Fibroblast of skin of left quadriceps (primary cell): Measurements from ENCODE around the gene STK39.

ENCODE experiments used
- DNase-seq, 2 experiments: peaks; one replicate each; pipeline ENCODE4 v3.0.0-alpha.2; 2013; ENCODE audit warnings: low read depth in 2 of 2

The STK39 gene

GRCh38 chr2:168159754-168160585 lies 87.4 kb downstream of the STK39 start:
- no peak for DNase-seq

- DNase-seq = no peak
Observed at GRCh38 chr2:168158586-168158985, 88.8 kb downstream of the STK39 start.

- no peak for DNase-seq
Observed at GRCh38 chr2:168157926-168158325, 89.5 kb downstream of the STK39 start.

GRCh38 chr2:168157070-168157469 lies 90.3 kb downstream of the STK39 start:
- no peak for DNase-seq

DNA sequence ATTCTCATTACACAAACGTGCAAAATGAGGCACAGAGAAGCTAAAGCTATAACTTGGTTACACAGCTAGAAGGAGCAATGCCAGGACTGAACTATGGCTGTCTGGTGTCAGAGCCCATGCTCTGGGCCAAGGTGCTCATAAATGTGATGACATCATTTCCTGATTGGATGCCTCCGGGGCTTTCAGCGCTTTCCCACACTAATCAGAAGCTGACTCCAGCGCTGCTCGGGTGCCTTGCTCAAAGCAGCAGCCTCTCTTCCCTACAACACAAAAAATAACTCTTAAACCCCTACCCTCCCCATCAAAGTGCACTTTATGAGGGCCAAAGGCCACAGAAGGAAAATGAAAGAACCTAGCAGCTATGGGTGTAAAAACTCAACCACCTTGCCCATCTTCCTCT lies 90.7 kb downstream of the STK39 start:
- DNase-seq = peak in 1 of 2 experiments; percentile 26

DNA sequence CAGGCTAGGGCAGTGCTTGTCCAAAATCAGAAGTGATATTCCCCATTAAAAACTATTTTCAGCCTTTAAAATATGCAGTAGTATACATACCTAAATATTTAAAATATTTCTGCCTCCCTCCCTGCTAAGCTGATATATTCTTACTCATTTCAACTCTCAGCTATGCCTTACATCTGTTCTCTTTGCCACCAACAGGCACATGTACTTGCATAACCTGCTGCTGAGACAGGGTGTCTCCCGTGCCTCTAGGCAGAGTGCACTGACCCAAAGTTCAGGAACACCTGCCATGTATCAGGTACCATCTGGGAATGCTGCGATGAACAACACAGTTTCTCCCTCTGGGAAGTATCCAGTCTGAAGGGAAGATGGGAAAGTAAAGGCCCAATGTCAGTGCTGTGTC lies 91.7 kb downstream of the STK39 start:
- DNase-seq = no peak

GRCh38 chr2:168155046-168155445 lies 92.3 kb downstream of the STK39 start:
- no peak for DNase-seq

DNA sequence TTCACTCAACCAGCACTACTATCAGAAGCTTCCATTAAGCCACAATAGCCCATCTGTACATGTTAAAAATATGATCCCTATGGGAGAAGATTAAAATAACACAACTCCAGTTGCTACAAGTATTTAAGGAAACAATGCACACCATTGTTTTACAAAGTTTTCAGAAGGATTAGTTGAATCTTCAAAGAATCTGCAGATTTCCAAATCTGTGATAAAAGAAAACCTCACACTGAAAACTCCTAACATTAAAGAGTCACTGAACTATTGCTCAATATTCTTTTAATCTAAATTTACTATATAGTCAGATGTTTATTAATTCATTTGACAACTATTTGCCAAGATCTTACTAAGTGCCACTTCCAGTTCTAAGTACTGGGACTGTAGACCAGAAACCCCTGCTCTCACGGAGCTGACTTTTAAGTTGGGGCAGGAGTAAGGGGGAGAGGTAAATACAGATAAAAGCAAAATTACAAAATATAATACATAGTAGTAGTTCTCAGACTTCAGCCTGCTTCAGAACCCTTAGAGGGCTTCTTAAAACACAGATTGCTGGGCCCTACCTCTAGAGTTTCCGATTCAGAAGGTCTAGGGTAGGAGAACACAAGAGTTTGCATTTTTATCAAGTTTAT lies 94.4 kb downstream of the STK39 start:
- DNase-seq = no peak

GRCh38 chr2:168149986-168150385 lies 97.4 kb downstream of the STK39 start:
- no peak for DNase-seq

DNA sequence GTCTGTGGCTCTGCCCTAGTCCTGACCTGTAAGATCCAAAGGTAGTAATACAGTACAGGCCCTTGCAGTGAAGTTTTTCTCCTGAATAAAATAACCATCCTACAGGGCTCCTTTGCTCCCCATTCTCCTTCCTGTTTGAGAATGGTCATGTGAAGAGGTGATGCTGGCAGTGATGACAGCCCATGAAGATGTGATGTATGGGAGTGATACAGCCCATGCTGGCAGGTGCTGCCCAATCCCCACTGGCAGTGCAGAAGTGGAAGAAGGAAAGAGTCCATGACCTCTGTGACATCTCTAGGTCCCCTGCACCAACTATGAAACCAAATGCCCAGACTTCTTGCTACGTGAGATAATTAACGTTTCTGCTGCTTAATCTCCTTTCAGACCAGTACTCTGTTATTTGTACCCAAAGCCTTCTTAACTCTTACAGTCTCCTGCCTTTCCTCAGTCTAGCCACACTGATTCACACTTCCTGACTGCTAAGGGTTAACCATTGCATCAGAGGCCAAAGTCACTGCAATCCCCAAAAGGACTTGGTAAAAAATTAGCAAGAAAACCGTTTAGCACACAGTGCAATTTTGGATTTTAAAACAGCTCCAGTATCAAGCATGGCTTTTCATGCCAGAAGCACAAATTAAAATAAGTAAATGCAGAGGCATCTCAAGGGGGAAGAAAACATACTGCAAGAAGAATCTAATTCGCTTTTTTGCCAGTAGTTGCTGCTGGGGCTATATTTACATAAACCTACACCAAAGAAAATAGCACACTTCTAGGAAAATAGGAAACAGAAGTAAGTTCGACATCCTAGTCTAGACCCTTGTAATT lies 98.0 kb downstream of the STK39 start:
- no peak for DNase-seq

- no peak for DNase-seq
Observed at GRCh38 chr2:168147830-168148794, 99.3 kb downstream of the STK39 start.

DNA sequence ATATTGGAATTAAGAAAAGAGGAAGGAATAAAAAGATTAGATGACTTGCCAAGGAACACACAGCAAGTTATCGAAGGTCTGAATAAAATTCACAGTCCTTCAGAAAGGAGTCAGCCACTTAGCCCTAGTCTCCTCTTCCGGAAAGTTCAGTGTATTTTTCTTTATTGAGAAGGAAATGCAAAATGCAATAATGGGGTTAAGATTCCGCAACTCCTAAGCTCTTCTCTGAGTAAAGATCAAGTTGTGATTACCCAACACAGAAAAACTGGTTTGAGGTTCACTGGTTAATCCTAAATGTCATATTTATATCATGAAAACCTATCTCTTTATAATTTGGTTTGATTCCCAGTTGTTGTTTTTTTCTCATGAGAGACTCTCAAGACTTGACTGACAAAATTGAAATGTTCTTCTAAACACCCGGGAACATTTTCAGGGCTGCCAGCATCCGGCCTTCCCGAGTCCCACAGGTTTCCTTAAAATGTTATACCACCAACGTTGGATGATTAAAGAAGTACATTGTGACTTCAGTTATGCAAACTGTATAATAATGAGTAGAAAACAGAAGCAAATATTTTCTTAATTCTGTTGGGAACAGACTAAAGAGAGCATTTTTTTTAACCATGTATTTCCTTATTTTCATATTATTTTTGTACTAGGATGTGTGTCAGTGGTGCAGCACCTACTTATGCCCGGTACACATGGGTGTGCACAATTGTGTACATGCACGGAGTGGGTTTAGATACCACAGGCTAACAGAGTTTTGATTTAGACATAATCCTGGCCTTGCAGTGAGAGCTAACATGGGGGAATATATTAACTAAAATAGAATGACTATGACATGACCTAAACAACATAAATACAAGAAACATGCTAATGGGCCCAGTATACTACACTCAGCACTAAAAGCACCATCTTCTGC lies 100.2 kb downstream of the STK39 start:
- DNase-seq = no peak

- DNase-seq = no peak
Observed at GRCh38 chr2:168145426-168146310, 101.7 kb downstream of the STK39 start.

DNA sequence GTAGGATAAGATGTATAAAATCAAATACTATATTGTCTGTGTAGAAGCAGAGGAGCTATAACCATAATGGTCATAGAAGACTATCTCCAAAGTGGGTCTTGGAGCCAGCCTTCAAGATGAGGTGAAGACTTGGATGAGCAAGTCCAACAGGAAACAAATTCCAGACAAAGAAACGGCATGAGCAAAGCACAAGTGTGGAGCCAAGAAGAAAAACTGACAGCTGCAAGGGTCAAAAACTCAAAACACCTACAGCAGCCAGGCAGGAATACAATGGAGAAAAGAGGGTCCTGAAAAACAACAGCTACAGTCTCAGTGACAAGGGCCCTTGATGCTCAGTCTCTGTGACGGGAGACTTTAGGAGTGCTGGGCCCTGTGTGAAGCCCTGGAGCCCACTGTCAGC lies 102.4 kb downstream of the STK39 start:
- DNase-seq = no peak

DNA sequence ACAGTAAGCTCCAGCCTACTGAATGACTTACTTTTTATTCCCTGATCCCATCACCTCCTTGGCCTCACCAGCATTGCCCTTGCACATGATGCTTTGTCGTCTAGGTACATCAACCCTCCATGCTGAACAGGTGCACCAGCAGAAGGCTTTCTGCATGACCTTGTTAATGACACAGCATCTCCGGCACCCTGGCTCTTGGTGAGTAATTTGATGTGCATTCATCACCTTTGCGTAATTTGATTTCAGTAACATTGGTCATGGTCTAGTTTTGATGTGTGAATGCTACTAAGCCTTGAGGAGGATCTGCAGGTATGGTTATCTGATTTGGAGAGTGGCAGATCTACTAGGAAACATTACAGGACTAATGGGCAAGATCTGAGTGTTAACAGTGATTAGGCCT lies 103.6 kb downstream of the STK39 start:
- no peak for DNase-seq

DNA sequence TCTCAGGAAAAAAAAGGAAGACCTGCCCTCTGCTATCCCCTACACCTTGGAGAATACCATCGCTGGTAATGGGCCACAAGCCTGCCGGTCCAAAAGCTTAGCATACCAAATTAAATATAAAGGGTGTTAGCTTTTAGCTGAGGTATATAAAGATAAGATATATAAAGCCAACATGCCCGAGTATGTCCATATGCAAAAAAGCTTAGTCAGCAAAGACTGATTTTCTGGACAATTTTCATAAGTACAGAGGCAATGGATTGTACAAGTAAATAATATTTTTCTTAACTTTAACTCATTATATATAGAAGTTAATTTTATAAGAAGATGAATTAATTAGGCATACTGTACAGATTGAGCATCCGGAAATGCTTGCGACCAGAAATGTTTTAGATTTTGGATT lies 106.5 kb downstream of the STK39 start:
- DNase-seq = no peak

GRCh38 chr2:168139852-168140251 lies 107.5 kb downstream of the STK39 start:
- DNase-seq = no peak

GRCh38 chr2:168138901-168139300 lies 108.5 kb downstream of the STK39 start:
- DNase-seq = no peak

DNA sequence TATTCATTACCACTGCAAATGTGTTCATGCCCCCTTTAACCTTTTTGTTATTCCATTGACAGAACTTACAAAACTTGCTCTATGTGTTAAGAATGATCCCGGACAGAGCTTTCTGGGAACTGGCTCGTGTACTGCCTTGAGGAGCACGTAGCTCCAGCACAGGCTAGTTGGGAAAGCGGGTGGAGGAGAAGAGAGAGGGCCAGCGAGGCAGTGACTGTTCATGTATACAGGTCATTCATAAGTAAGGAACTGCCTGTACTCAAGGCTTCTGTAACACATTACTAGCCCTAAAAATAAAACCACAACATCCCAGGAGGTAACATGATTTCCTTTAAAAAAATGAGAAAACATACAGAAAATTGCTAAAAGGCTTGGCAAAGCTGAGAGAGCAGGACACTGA lies 109.0 kb downstream of the STK39 start:
- DNase-seq = no peak
